NCI-H345 (cell line): ENCODE data around the gene RAB40C.

Experiments used
- DNase-seq: peaks from one replicate; lab custom pipeline; 2025; lab: John Stamatoyannopoulos, UW

The RAB40C gene

DNA sequence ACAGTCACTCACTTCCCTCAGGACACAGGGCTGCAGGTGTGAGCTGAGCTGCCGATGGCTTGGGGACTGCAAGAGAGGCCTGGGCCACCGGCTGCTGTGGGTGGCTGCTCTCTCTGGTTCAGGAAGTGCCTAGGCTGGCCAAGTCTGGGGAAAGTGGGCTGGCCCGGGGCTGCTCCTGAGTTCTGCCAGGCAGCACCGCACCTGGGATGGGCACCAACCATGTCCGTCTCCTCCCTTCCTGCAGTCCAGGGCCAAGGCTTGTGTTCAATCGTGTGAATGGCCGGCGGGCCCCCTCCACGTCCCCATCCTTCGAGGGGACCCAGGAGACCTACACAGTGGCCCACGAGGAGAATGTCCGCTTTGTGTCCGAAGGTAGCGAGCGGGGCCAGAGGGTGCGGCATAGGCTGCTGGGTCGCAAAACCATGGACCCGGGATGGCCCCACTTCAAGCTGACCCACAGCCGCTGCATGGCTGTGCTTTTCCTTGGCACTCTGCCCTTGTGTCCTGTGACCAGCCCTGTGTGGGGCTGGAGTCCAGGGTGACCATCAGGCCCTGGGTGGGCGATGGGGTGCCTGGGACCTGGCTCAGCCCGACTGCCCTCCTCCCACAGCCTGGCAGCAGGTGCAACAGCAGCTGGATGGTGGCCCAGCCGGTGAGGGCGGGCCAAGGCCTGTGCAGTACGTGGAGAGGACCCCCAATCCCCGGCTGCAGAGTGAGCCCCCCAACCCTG is 57.5 kb downstream of the RAB40C start:
- DNase-seq = no peak

DNA sequence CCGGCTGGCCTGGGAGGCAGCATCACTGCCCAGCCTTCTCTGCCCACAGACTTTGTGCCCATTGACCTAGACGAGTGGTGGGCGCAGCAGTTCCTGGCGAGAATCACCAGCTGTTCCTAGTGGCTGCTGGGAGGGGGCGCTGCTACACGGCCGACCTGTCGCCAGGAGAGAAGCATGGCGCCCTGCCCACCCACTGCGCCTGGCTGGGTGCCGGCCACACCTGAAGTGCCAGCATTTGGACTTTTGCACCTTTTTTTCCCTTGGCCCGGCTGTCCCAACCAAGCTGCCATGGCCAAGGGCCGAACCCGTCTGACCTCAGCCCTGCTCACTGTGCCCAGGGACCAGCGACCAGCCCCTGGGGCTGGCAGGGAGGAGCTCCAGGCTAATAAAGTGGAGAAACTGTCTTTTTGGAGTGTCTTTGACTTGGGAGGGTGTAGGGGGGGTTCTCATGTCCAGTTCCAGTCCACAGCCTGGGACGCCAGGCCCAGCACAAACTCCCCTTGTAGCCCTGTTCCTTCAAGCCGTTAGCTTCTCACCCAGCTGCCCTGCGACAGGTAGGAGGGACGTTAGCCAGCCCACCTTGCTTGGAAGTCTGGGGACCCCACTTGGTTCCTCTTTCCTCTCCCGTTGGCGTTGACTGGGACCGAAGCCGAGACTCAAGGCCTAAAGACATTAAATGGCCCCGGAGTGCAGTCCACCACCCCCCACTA is 58.4 kb downstream of the RAB40C start:
- DNase-seq = peak; percentile 58

GRCh38 chr16:648781-649589 is 59.1 kb downstream of the RAB40C start, which contains the start of gene WDR90:
TSS of gene WDR90 (plus strand) at chr16:649365. CDS start at chr16:649417, 52 bp downstream.
- DNase-seq = peak; percentile 95

DNA sequence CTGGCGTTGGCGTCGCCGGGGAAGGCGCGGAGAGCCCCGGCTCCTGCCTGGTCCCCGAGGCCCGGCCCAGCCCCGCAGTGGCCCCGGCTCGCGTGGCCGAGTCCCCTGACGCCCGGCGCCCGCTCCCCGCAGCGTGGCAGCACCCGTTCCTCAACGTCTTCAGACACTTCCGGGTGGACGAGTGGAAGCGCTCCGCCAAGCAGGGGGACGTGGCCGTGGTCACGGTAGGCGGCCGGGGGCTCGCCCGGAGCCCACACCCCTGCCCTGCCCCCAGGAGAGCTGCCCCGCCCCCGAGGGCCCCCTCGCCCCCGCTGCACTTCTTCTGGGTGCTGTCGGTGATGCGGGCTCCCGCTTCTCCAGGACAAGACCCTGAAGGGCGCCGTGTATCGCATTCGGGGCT is 59.8 kb downstream of the RAB40C start:
- DNase-seq = peak; percentile 13

- no peak for DNase-seq
These were observed 62.0 kb downstream of the RAB40C start for GRCh38 chr16:651844-652243.

GRCh38 chr16:652454-653305 is 62.8 kb downstream of the RAB40C start:
- DNase-seq = no peak

DNA sequence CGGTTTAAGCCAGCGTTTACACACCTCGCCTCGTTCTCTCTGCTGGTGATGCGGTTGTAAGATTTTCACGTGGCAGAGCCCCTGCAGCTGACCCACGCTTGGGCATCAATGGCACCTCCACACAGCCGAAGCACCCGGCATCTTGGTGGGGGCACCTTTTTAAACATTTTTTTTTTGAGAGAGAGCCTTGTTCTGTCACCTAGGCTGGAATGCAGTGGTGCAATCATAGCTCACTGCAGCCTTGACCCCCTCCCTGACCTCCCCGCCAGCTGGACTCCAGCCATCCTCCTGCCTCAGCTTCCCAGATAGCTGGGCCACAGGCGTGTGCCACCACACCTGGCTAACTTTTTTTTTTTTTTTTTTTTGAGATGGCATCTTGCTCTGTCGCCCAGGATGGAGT is 64.2 kb downstream of the RAB40C start:
- DNase-seq = no peak

DNA sequence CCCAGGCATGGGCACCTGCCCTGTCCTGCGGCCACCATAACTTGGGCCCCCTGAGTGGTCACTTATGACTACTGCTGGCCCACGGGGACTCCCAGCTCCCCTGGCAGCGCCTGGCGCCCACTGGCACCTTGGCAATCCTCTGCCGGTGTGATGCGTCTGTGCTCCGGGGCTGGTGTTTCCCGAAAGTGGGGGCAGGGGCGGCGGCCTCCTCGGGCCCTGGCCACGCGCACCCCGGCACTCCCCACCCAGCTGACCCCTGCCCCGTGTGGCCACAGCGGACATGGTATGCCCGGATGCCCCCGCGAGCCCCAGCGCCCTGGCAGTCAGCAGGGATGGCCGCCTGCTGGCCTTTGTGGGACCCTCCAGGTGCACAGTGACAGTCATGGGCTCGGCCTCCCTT is 67.6 kb downstream of the RAB40C start:
- DNase-seq = no peak

- DNase-seq = no peak
These were observed 69.1 kb downstream of the RAB40C start for GRCh38 chr16:658679-659571.

- no peak for DNase-seq
These were observed 69.8 kb downstream of the RAB40C start for GRCh38 chr16:659618-660017.

DNA sequence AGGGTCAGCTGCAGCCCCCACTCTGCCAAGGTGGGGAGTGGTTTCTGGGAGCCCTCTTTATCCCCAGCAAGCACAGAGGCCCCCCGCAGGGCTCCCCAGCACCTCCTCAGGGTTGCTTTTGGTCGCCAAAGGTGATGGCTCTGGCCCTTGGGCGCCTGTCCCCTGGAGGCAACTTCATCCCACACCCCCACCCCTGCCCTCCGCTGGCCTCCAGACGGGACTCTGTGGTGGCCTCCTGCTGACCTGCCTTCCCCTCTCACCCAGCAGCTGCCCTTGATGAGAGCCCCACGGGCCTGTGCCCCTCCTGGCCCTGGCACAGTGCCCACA is 70.2 kb downstream of the RAB40C start:
- DNase-seq = peak; percentile 9

- DNase-seq = peak; percentile 19
These were observed 70.8 kb downstream of the RAB40C start for GRCh38 chr16:660459-661183.

DNA sequence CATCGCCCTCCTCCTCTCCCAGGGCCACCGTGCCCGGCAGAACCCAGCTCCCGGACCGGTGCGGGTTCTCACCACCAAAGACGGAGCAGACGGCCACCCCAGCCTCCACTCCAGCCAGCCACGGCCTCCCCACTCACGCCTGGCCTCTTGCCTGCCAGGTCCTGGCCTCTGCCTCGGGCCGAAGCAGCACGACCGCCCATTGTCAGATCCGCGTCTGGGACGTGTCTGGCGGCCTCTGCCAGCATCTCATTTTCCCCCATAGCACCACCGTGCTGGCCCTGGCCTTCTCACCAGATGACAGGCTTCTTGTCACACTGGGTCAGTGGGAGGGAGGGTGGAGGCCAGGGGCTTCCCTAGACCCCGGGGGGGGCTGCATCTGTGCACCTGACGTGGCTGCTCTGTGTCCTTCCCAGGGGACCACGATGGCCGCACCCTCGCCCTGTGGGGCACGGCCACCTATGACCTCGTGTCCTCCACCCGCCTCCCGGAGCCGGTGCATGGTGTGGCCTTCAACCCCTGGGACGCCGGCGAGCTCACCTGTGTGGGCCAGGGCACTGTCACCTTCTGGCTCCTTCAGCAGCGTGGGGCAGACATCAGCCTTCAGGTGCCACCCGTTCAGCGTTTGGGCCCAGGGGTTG is 71.4 kb downstream of the RAB40C start:
- DNase-seq = no peak

DNA sequence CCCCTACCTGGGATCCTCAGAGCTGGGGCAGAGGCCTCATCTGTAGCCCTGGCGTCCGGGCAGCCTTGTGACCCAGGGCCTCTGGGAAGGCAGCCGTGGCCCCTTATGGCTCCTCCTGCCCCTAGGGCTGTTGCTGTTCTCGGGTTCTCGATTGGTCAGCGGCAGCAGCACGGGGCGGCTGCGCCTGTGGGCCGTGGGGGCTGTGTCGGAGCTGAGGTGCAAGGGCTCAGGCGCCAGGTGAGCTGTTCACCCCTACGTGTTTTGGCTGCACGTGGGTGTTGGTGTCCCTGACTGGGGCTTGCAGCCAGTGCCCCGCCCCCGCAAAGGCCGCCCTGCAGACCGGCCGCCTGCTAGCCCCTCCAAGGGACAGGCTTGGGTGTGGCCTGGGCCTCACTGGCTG is 72.2 kb downstream of the RAB40C start:
- DNase-seq = no peak

GRCh38 chr16:662597-662996 is 72.7 kb downstream of the RAB40C start:
- no peak for DNase-seq

- DNase-seq = no peak
These were observed 76.7 kb downstream of the RAB40C start for GRCh38 chr16:666572-666971.

- DNase-seq = no peak
These were observed 77.4 kb downstream of the RAB40C start for GRCh38 chr16:667113-667779.

- DNase-seq = peak; percentile 93
These were observed 78.1 kb downstream of the RAB40C start, which contains the start of gene RHOT2 for GRCh38 chr16:667780-668518. TSS of gene RHOT2 (plus strand) at chr16:668132. CDS start at chr16:668200, 68 bp downstream.
